SK-N-SH (cell line): ENCODE results near the gene NMT2.

Experiments used
- CTCF ChIP-seq: fragments of 200-600 bp; sonication (generic); IDR thresholded peaks from 2 replicates; pipeline ENCODE4 v1.6.1; 2017; ENCODE audit warnings: antibody characterized with exemption, mild to moderate bottlenecking, moderate library complexity
- ELF1 ChIP-seq: IDR thresholded peaks from 2 replicates; pipeline ENCODE4 v1.4.0; 2012
- EP300 ChIP-seq, 2 experiments: IDR thresholded peaks; 2 replicates each; pipeline versions ENCODE4 v1.4.0 to v1.6.1; 2012; ENCODE audit warnings: borderline replicate concordance in 1 of 2, low read depth in 1 of 2, low read length in 1 of 2
- EZH2phosphoT487 ChIP-seq: fragments of 200-600 bp; sonication (generic); IDR thresholded peaks from 2 replicates; pipeline ENCODE4 v1.6.1; 2017; ENCODE audit warnings: low read depth, mixed run types, mild to moderate bottlenecking, antibody characterized with exemption, moderate library complexity, borderline replicate concordance
- MAX ChIP-seq: IDR thresholded peaks from 2 replicates; pipeline ENCODE4 v1.4.0; 2012; ENCODE audit warnings: low read depth
- NRF1 ChIP-seq: IDR thresholded peaks from 2 replicates; pipeline ENCODE4 v1.6.1; 2012; ENCODE audit warnings: low read depth, mild to moderate bottlenecking, low read length
- PBX3 ChIP-seq: IDR thresholded peaks from 2 replicates; pipeline ENCODE4; 2012
- POLR2AphosphoS5 ChIP-seq: IDR thresholded peaks from 2 replicates; pipeline ENCODE4 v1.6.1; 2012; ENCODE audit warnings: low read depth, low read length
- REST ChIP-seq: IDR thresholded peaks from 2 replicates; pipeline ENCODE4 v1.6.1; 2012; ENCODE audit warnings: mild to moderate bottlenecking, low read depth, low read length, moderate library complexity

- no peak for TF ChIP-seq CTCF
- TF ChIP-seq EZH2phosphoT487, result no peak
- no peak for TF ChIP-seq NRF1
- TF ChIP-seq MAX, result no peak
- no peak for TF ChIP-seq EP300 (IDR thresholded peaks at IDR 0.05; ENCODE audit: borderline replicate concordance in 1 of 2, low read depth in 1 of 2, low read length in 1 of 2)
- no peak for TF ChIP-seq ELF1
- no peak for TF ChIP-seq REST
- TF ChIP-seq PBX3, result no peak
- no peak for TF ChIP-seq POLR2AphosphoS5
Observed at GRCh38 chr10:15147594-15148392, 20.7 kb downstream of the NMT2 start.
